ENCODE results near the gene VAMP4.
"Not testable (repeated sequence)": the region's sequence is repeated elsewhere in the genome, so short reads cannot be mapped to it uniquely, and the experiment has no call there.

Gene VAMP4

DNA sequence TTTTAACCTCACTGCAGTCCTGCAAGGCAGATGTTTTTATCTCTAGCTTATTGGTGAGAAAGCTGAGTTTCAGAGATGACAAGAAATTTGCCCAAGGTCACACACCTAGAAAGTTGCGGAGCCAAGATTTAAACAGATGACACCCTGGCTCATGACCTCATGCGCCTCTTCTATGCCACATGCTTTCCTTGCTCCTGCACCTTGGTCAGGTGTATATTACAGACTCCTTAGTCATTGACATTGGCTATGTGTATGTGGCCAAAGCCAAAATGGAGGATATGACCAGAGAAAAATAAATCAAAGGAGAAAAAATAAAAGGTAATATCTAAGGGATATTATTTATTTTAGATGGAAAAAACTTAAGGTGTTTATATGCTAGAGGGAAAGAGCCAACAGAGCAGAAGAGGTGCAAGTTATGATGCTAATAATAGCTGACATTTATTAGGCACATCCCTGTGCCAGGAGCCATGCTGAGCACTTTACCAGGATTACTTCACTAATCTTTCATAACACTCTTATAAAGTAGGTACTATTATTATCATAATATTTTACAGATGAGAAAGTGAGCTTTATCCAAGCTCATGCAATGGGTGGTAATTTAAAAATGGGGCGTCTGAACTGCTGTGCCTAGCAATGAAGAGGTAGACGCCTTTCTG is 75.6 kb downstream of the VAMP4 start:
- in situ Hi-C loops (cut with MboI; ENCODE audit: low pct_unique_long_range_greater_than_20kb, low sequenced_read_pairs, unreplicated experiment), result no loop called here
- no peak for DNase-seq (ENCODE audit: low spot score)

DNA sequence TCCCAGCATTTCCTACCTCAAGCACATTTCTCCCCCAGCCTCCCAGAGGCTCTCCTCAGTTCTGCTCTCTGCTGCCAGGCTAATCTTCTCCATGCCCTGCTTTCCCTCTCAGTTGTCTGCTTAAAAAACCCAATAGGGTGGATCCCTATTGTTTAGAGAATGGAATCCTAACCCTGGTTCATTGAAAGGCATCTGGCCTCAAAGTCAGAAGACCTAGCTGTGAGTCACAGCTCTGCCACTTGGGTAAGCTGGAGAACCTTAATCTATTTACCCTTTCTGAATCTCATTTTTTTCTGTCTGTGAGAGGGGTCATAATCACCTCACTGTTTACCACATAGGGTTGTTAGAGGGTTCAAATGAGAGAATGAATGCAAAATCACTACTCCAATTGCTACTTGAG is 76.9 kb downstream of the VAMP4 start:
- TF ChIP-seq, protein P1, sequence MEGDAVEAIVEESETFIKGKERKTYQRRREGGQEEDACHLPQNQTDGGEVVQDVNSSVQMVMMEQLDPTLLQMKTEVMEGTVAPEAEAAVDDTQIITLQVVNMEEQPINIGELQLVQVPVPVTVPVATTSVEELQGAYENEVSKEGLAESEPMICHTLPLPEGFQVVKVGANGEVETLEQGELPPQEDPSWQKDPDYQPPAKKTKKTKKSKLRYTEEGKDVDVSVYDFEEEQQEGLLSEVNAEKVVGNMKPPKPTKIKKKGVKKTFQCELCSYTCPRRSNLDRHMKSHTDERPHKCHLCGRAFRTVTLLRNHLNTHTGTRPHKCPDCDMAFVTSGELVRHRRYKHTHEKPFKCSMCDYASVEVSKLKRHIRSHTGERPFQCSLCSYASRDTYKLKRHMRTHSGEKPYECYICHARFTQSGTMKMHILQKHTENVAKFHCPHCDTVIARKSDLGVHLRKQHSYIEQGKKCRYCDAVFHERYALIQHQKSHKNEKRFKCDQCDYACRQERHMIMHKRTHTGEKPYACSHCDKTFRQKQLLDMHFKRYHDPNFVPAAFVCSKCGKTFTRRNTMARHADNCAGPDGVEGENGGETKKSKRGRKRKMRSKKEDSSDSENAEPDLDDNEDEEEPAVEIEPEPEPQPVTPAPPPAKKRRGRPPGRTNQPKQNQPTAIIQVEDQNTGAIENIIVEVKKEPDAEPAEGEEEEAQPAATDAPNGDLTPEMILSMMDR (IDR thresholded peaks at IDR 0.05; ENCODE audit: extremely low read depth, insufficient read depth, missing control alignments), result no peak
- in situ Hi-C loops (cut with MboI; ENCODE audit: low pct_unique_long_range_greater_than_20kb, low sequenced_read_pairs, unreplicated experiment), result no loop called here
- DNase-seq (ENCODE audit: low spot score), result no peak

More for the DNA sequence above, 75.6 kb downstream of the VAMP4 start:
- TF ChIP-seq, protein P1 (IDR thresholded peaks at IDR 0.05; ENCODE audit: extremely low read depth, insufficient read depth, missing control alignments), result no peak

DNA sequence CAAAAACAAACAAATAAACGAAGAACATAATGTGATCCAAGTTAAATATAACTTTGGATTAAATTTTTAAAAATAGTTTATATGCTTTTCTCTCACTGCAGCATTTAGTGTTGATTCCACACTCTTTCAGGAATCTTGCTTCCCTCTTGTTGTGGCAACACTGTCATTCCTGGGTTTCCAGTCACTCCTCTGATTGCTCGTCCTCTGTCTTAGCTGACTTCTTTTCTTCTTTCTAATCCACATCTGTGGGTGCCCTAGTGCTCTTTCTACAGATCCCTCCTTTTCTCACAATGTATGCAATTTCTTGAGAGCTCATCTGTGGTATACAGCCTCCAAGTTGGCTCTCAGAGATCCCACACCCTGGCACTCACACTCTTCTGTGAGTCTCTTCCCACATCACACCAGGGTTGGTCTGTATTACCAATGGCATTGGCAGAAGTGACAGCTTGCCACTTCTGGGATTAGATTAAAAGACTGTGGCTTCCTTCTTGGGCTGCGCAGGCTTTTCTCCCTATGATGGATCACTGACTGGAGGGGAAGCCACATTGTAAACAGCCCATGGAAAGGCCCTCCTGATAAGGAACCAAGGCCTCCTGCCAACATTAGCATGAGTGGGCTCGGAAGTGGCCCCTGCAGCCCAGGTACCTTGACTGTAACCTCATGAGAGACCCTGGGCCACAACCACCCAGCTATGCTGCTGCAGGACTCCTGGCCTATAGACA is 77.8 kb downstream of the VAMP4 start:
- in situ Hi-C loops (cut with MboI; ENCODE audit: low pct_unique_long_range_greater_than_20kb, low sequenced_read_pairs, unreplicated experiment), result no loop called here
- TF ChIP-seq, protein P1 (IDR thresholded peaks at IDR 0.05; ENCODE audit: extremely low read depth, insufficient read depth, missing control alignments), result no peak
- DNase-seq (ENCODE audit: low spot score), result no peak

DNA sequence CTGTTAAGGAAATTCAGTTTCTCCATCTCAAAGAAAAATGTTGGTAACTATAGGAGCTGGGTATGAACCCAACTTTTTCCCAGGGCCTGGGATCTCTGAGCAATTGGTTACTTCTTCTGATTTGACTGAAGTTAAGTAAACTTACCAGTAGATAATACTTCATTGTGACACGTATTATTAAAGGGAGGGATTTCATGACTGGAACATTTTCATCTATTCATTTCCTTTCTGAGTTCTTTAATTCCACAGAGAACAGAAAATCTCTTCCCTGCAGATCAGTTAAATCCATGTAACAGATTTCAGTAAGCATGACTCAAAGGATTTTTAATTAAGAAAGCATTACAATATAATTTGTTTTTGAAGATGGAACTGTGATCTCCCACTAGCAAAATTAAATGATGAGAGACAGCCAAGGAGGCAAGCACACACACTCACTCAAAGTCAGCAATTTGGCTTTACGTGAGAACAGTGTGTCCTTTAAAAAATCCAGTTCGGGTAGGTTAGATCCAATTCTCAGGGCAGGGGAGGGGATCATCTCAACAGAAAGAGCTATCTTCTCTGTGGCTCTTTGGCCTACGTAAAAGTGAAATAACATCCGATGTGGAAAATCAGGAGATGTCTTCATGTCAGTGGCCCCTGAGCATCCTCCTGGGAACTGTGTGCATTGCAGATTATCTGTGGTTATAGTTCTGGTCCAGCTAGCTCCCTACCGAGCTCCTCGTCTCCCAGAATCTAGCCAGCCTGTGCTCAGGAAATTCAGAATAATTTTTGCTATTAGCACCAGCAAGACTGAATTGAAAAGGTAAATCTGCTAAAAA is 78.6 kb downstream of the VAMP4 start:
- in situ Hi-C loops (cut with MboI; ENCODE audit: low pct_unique_long_range_greater_than_20kb, low sequenced_read_pairs, unreplicated experiment), result no loop called here
- TF ChIP-seq, protein P1 (IDR thresholded peaks at IDR 0.05; ENCODE audit: extremely low read depth, insufficient read depth, missing control alignments), result no peak
- DNase-seq (ENCODE audit: low spot score), result no peak

DNA sequence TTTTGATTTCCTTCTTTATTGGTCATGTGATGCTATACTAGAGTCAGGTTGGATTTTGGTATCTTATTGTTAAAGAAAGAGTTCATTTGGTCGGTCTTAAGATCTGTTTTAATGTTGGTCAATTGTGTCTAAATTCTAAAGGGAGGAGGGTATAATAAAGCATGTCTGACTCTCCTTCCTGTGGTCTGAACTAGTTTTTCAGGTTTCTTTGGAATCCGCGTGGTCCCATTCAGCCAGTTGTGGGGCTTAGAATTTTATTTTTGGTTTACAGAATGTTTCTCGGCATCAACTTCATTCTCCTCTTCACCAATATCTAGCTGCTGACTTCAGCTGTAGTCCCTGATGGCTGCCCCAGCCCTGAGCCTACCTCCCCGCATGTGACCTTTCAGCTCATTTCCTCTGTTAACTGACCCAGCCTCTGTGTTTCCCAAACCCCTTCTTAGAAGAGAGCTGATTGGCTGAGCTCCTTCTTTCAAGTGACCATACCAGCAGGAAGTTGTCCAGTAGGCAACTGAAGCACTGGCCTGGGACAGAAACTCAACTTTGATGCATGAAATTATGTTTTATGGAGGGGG is 80.7 kb downstream of the VAMP4 start:
- in situ Hi-C loops (cut with MboI; ENCODE audit: low pct_unique_long_range_greater_than_20kb, low sequenced_read_pairs, unreplicated experiment), result no loop called here

DNA sequence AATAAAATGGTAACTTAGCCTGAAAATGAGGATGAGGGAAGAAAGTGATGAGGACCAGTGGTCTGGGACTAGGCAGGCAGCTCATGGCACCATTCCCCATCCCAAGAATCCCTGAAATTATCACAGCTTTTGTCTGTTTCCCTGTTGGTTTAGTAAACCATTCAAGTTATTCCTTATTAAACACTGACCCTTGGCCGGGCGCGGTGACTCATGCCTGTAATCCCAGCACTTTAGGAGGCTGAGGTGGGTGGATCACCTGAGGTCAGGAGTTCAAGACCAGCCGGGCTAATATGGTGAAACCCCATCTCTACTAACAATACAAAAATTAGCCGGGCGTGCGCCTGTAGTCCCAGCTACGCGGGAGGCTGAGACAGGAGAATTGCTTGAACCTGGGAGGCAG is 85.7 kb downstream of the VAMP4 start:
- not testable (repeated sequence) for DNase-seq (ENCODE audit: low spot score)

More for the DNA sequence above, 80.7 kb downstream of the VAMP4 start:
- TF ChIP-seq, protein P1 (IDR thresholded peaks at IDR 0.05; ENCODE audit: extremely low read depth, insufficient read depth, missing control alignments), result no peak
- no peak for DNase-seq (ENCODE audit: low spot score)

More for the DNA sequence above, 85.7 kb downstream of the VAMP4 start:
- in situ Hi-C loops (cut with MboI; ENCODE audit: low pct_unique_long_range_greater_than_20kb, low sequenced_read_pairs, unreplicated experiment), result not testable (repeated sequence)
